GM12873 (cell line): ENCODE measurements around the gene ZNF805.

Experiments used
- CTCF ChIP-seq: IDR thresholded peaks from 2 replicates; pipeline ENCODE4 v1.5.1; 2012; ENCODE audit warnings: low read depth, mild to moderate bottlenecking, moderate library complexity, low read length, control low read depth; ENCODE audit not compliant: insufficient read depth; ENCODE audit errors: missing control alignments

ZNF805 gene

GRCh38 chr19:57240311-57241090 lies at the start of gene ZNF805:
Gene ZNF805, plus strand, starts transcription at chr19:57240632. Its CDS starts 260 bp downstream, at chr19:57240892.
- TF ChIP-seq CTCF: no peak

GRCh38 chr19:57191141-57192076 lies 49.0 kb upstream of the ZNF805 start, which contains the start of gene ZNF264:
Gene ZNF264, plus strand, starts transcription at chr19:57191500. Its CDS starts 414 bp downstream, at chr19:57191914.
- peak; percentile 5 for TF ChIP-seq CTCF

GRCh38 chr19:57192077-57192420 lies 48.4 kb upstream of the ZNF805 start:
- no peak for TF ChIP-seq CTCF

GRCh38 chr19:57192993-57193392 lies 47.4 kb upstream of the ZNF805 start:
- no peak for TF ChIP-seq CTCF

GRCh38 chr19:57202160-57202559 lies 38.3 kb upstream of the ZNF805 start:
- no peak for TF ChIP-seq CTCF

GRCh38 chr19:57210381-57210780 lies 30.1 kb upstream of the ZNF805 start:
- no peak for TF ChIP-seq CTCF

GRCh38 chr19:57212109-57212508 lies 28.3 kb upstream of the ZNF805 start:
- TF ChIP-seq CTCF: no peak
